Measurements from ENCODE around the gene MTMR12. TPM values are rescaled to one million over a fixed set of nuclear protein-coding genes. Genes with fewer than 3 reads are reported as not detected.

Gene MTMR12
- total and polyA plus RNA-seq, 8 donors: 9.7 to 32.3 (median 20.8) TPM

- Histone ChIP-seq H3K4me1 (peaks cover 9 to 27% (median 15%) of the 10 kb centered on the region in 3 donors), H3K4me3 (no peak overlapping the region), H3K36me3 (no peaks in the 10 kb centered on the region), H3K9me3 (no peaks in the 10 kb centered on the region), H3K27me3 (no peaks in the 10 kb centered on the region), H3K27ac (no peak overlapping the region)
- WGBS, 2 donors: 73 to 76% methylated on average over 6 of the region's 6 CpGs
- no peak for TF ChIP-seq CTCF (IDR thresholded peaks at IDR 0.05)
- FAIRE-seq (no peak), ATAC-seq (no peak), DNase-seq (no peak)
- intact Hi-C loops (cut with DNase I): no loop called here
Observed at GRCh38 chr5:32197032-32197431, 115.7 kb downstream of the MTMR12 start.

- H3K27ac ChIP-seq: no peak overlapping the region
- intact Hi-C loops (cut with DNase I): no loop called here
- H3K4me1 ChIP-seq: peaks cover 7 to 14% (median 9%) of the 10 kb centered on the region in 3 donors
- TF ChIP-seq CTCF (IDR thresholded peaks at IDR 0.05): no peak
- 94 to 95% methylated on average over 5 of the region's 5 CpGs for WGBS, 2 donors
- H3K4me3 ChIP-seq: no peak overlapping the region
- H3K36me3 ChIP-seq: no peaks in the 10 kb centered on the region
- no peak for DNase-seq
- no peaks in the 10 kb centered on the region for H3K9me3 ChIP-seq
- FAIRE-seq: no peak
- no peaks in the 10 kb centered on the region for H3K27me3 ChIP-seq
- no peak for ATAC-seq
Observed at GRCh38 chr5:32195265-32195664, 117.5 kb downstream of the MTMR12 start.

- Histone ChIP-seq H3K36me3 (no peaks in the 10 kb centered on the region), H3K27ac (peak overlapping the region; percentile 15 to 85 (median 62)), H3K4me3 (peak overlapping the region in 1 of 4 donors; percentile 13), H3K9me3 (no peaks in the 10 kb centered on the region), H3K4me1 (peaks cover 7 to 14% (median 9%) of the 10 kb centered on the region in 3 donors), H3K27me3 (no peaks in the 10 kb centered on the region)
- FAIRE-seq: no peak
- TF ChIP-seq CTCF (IDR thresholded peaks at IDR 0.05): no peak
- ATAC-seq: peak; percentile 95 to 97 (median 96)
- DNase-seq: peak; percentile 90 to 95 (median 93)
- intact Hi-C loops (cut with DNase I): no loop called here
- 3 to 4% methylated on average over 7 of the region's 7 CpGs for WGBS, 2 donors
Observed at GRCh38 chr5:32193591-32193990, 119.1 kb downstream of the MTMR12 start.

- no peak for ATAC-seq
- WGBS, 2 donors: 72 to 73% methylated on average over 5 of the region's 5 CpGs
- Histone ChIP-seq H3K4me3 (no peak overlapping the region), H3K27ac (no peak overlapping the region), H3K4me1 (peaks cover 7 to 14% (median 9%) of the 10 kb centered on the region in 3 donors), H3K9me3 (peaks cover 0 to 5% (median 2%) of the 10 kb centered on the region in 4 donors), H3K36me3 (no peaks in the 10 kb centered on the region), H3K27me3 (no peaks in the 10 kb centered on the region)
- FAIRE-seq: no peak
- intact Hi-C loops (cut with DNase I): no loop called here
- no peak for DNase-seq
- TF ChIP-seq CTCF (IDR thresholded peaks at IDR 0.05): no peak
Observed at GRCh38 chr5:32190095-32190494, 122.6 kb downstream of the MTMR12 start.

GRCh38 chr5:32187675-32188074, 125.1 kb downstream of the MTMR12 start:
- FAIRE-seq (no peak), ATAC-seq (no peak), DNase-seq (no peak)
- intact Hi-C loops (cut with DNase I): no loop called here
- no peak overlapping the region for H3K27ac ChIP-seq
- H3K36me3 ChIP-seq: no peaks in the 10 kb centered on the region
- no peaks in the 10 kb centered on the region for H3K4me1 ChIP-seq
- no peaks in the 10 kb centered on the region for H3K27me3 ChIP-seq
- H3K4me3 ChIP-seq: no peak overlapping the region
- peaks cover 0 to 5% (median 2%) of the 10 kb centered on the region in 4 donors for H3K9me3 ChIP-seq
- TF ChIP-seq CTCF (IDR thresholded peaks at IDR 0.05): no peak
